HK-2 (cell line): Measurements from ENCODE around the gene CCM2L.
"Not testable (repeated sequence)": the region's sequence is repeated elsewhere in the genome, so short reads cannot be mapped to it uniquely, and the experiment has no call there.

Experiments
- DNase-seq: peaks from one replicate; pipeline ENCODE4 v3.0.0-alpha.2; 2018; ENCODE audit not compliant: unreplicated experiment

CCM2L gene

GRCh38 chr20:32028647-32029372 lies 18.6 kb downstream of the CCM2L start:
- DNase-seq: no peak

- DNase-seq: no peak
Observed at GRCh38 chr20:32029561-32029960, 19.3 kb downstream of the CCM2L start.

- peak; percentile 93 for DNase-seq
Observed at GRCh38 chr20:32031007-32031958, 21.0 kb downstream of the CCM2L start.

GRCh38 chr20:32033316-32033715 lies 23.1 kb downstream of the CCM2L start:
- DNase-seq: no peak

- not testable (repeated sequence) for DNase-seq
Observed at GRCh38 chr20:32033721-32034120, 23.5 kb downstream of the CCM2L start.

- DNase-seq: no peak
Observed at GRCh38 chr20:32034581-32035425, 24.6 kb downstream of the CCM2L start.

- no peak for DNase-seq
Observed at GRCh38 chr20:32035426-32035779, 25.2 kb downstream of the CCM2L start.

GRCh38 chr20:32036252-32036651 lies 26.0 kb downstream of the CCM2L start:
- no peak for DNase-seq

GRCh38 chr20:32036716-32037485 lies 26.7 kb downstream of the CCM2L start:
- DNase-seq: no peak

- DNase-seq: no peak
Observed at GRCh38 chr20:32037929-32038328, 27.7 kb downstream of the CCM2L start.

- DNase-seq: no peak
Observed at GRCh38 chr20:32040142-32040953, 30.1 kb downstream of the CCM2L start.

- DNase-seq: no peak
Observed at GRCh38 chr20:32045999-32046398, 35.8 kb downstream of the CCM2L start.

- DNase-seq: no peak
Observed at GRCh38 chr20:32050324-32050841, 40.1 kb downstream of the CCM2L start.

- no peak for DNase-seq
Observed at GRCh38 chr20:32050851-32051556, 40.8 kb downstream of the CCM2L start.

GRCh38 chr20:32051720-32052089 lies 41.5 kb downstream of the CCM2L start:
- DNase-seq: no peak

- no peak for DNase-seq
Observed at GRCh38 chr20:32052090-32052777, 42.0 kb downstream of the CCM2L start, which contains the start of gene HCK. Gene HCK (plus strand): TSS chr20:32052242.

GRCh38 chr20:32052778-32053362 lies 42.6 kb downstream of the CCM2L start:
- DNase-seq: no peak

GRCh38 chr20:32053648-32054047 lies 43.4 kb downstream of the CCM2L start:
- no peak for DNase-seq
